ENCODE results near the gene RNF135. TPM values are rescaled to one million over a fixed set of nuclear protein-coding genes. Genes with fewer than 3 reads are reported as not detected.
"Not testable (repeated sequence)": the region's sequence is repeated elsewhere in the genome, so short reads cannot be mapped to it uniquely, and the experiment has no call there.

RNF135 gene
- total RNA-seq, 1 experiment from 2014 or later = 0.64 TPM

DNA sequence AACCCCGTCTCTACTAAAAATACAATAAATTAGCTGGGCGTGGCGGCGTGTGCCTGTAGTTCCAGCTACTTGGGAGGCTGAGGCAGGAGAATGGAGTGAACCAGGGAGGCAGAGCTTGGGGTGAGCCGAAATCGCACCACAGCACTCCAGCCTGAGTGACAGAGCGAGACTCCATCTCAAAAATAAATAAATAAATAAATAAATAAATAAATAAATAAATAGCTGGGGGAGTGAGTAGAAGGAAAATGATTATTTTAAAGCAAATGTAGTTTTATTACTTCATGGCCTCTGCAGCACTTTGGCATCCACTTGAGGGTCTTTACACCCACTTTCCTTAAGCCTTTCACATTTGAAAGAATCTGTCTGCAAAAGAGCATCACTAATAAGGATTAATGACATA, 70.0 kb downstream of the RNF135 start:
- H3K4me3 ChIP-seq (ENCODE audit: low read depth, low read length); H3K4me1 Mint-ChIP-seq (ENCODE audit: low read depth, unreplicated experiment); H3K9me3 Mint-ChIP-seq (ENCODE audit: unreplicated experiment); BruUV-seq (replicated peaks); H3K9me3 ChIP-seq; H3K4me1 ChIP-seq; H3K36me3 ChIP-seq (ENCODE audit: control insufficient read depth, insufficient read depth, low read length); H3K27me3 ChIP-seq (replicated peaks; ENCODE audit: control insufficient read depth, insufficient read depth, low read length); H3K36me3 Mint-ChIP-seq (ENCODE audit: insufficient read depth, unreplicated experiment); H3K27ac Mint-ChIP-seq (ENCODE audit: unreplicated experiment); H3K4me3 Mint-ChIP-seq (ENCODE audit: unreplicated experiment); DNase-seq; H3K27me3 Mint-ChIP-seq (ENCODE audit: insufficient read depth, unreplicated experiment); intact Hi-C loops (cut with micrococcal nuclease; ENCODE audit: unreplicated experiment): not testable (repeated sequence)
- POLR2A ChIA-PET = interaction anchor here (0.6 kb wide), 1 partner anchor 130 kb away, joined by 3 read pairs; no protein-coding TSS in a partner anchor
- CTCF ChIA-PET = interaction anchor here (0.6 kb wide), 1 partner anchor 194 kb away, joined by 3 read pairs; no protein-coding TSS in a partner anchor

DNA sequence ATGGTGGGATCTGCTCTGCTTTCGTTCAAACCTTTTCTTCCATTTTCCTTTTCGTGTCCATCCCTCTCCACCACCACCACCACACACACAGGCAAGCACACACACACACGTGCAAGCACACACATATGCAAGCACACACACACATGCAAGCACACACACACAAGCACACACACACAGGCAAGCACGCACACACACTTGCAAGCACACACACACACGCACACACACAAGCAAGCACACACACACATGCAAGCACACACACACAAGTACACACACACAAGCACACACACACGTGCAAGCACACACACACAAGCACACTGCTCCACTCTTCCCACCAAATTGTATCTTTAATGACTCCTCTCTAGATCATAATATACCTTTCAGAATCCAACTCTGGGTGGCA, 71.5 kb downstream of the RNF135 start:
- H3K4me3 ChIP-seq (ENCODE audit: low read depth, low read length); POLR2A ChIA-PET; H3K36me3 Mint-ChIP-seq (ENCODE audit: insufficient read depth, unreplicated experiment); BruUV-seq (replicated peaks); H3K27me3 ChIP-seq (replicated peaks; ENCODE audit: control insufficient read depth, insufficient read depth, low read length); intact Hi-C loops (cut with micrococcal nuclease; ENCODE audit: unreplicated experiment); H3K27me3 Mint-ChIP-seq (ENCODE audit: insufficient read depth, unreplicated experiment); H3K9me3 ChIP-seq; H3K4me1 ChIP-seq; H3K4me1 Mint-ChIP-seq (ENCODE audit: low read depth, unreplicated experiment); H3K9me3 Mint-ChIP-seq (ENCODE audit: unreplicated experiment); H3K4me3 Mint-ChIP-seq (ENCODE audit: unreplicated experiment); H3K36me3 ChIP-seq (ENCODE audit: control insufficient read depth, insufficient read depth, low read length); CTCF ChIA-PET; H3K27ac Mint-ChIP-seq (ENCODE audit: unreplicated experiment); DNase-seq: not testable (repeated sequence)

DNA sequence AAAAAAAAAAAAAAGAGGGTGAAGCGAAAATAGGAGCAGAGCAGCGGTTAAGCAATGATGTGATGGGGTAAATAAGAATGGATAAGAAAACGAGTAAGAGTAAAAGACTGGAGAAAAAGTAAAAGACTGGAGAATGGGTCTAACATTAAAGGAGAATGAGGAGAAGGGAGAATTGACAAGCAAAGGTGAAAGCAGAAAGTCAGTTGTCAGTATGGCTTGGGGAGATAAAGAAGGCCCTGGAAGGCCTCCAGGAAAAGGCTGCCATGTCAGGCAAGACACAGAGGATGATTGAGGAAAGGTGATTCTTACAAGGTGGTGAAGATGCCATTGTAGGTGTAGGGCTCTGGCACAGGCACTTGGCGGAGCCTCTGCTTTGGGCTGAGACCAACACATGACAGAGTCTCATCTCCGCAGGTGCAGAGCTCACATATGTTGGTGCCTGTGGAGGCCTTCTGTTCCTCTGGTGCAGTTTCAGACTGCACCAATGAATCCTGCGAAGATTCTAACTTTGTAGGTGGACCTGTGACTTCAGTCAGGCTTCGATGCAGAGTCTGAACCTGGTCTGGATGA, 76.1 kb downstream of the RNF135 start:
- H3K36me3 Mint-ChIP-seq (ENCODE audit: insufficient read depth, unreplicated experiment); CTCF ChIA-PET; H3K27ac Mint-ChIP-seq (ENCODE audit: unreplicated experiment); H3K9me3 ChIP-seq; intact Hi-C loops (cut with micrococcal nuclease; ENCODE audit: unreplicated experiment); H3K4me1 ChIP-seq; H3K4me3 ChIP-seq (ENCODE audit: low read depth, low read length); H3K9me3 Mint-ChIP-seq (ENCODE audit: unreplicated experiment); H3K27me3 ChIP-seq (replicated peaks; ENCODE audit: control insufficient read depth, insufficient read depth, low read length); DNase-seq; H3K4me3 Mint-ChIP-seq (ENCODE audit: unreplicated experiment); POLR2A ChIA-PET; BruUV-seq (replicated peaks); H3K36me3 ChIP-seq (ENCODE audit: control insufficient read depth, insufficient read depth, low read length); H3K27me3 Mint-ChIP-seq (ENCODE audit: insufficient read depth, unreplicated experiment); H3K4me1 Mint-ChIP-seq (ENCODE audit: low read depth, unreplicated experiment): not testable (repeated sequence)

DNA sequence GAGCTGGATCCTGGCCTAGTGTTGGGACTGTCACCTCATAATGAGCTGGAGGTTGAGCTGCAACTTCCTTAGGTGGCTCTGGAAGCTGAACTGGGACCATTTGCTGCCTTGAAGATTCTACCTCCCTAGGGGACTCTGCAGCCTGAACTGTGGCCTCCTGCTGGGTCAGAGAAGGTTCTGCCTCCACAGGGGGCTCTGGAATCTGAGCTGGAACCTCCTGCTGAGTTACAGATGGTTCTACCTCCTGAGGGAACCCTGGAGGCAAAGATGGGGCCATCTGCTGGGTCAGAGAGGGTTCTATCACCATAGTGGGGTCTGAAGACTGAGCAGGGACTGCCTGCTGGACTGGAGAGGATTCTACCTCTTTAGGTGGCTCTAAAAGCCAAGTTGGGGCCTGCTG, 77.3 kb downstream of the RNF135 start:
- H3K36me3 ChIP-seq (ENCODE audit: control insufficient read depth, insufficient read depth, low read length) = no peaks in the 10 kb centered on the region
- peaks cover 2% of the 10 kb centered on the region for H3K27me3 Mint-ChIP-seq (ENCODE audit: insufficient read depth, unreplicated experiment)
- TF ChIP-seq, protein P1, sequence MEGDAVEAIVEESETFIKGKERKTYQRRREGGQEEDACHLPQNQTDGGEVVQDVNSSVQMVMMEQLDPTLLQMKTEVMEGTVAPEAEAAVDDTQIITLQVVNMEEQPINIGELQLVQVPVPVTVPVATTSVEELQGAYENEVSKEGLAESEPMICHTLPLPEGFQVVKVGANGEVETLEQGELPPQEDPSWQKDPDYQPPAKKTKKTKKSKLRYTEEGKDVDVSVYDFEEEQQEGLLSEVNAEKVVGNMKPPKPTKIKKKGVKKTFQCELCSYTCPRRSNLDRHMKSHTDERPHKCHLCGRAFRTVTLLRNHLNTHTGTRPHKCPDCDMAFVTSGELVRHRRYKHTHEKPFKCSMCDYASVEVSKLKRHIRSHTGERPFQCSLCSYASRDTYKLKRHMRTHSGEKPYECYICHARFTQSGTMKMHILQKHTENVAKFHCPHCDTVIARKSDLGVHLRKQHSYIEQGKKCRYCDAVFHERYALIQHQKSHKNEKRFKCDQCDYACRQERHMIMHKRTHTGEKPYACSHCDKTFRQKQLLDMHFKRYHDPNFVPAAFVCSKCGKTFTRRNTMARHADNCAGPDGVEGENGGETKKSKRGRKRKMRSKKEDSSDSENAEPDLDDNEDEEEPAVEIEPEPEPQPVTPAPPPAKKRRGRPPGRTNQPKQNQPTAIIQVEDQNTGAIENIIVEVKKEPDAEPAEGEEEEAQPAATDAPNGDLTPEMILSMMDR (IDR thresholded peaks at IDR 0.05; ENCODE audit: insufficient read depth in 1 of 2, low read depth in 1 of 2, low read length in 1 of 2, severe bottlenecking in 1 of 2, unreplicated experiment in 1 of 2) = no peak
- POLR2A ChIA-PET = no interaction called here
- no peaks in the 10 kb centered on the region for H3K9me3 ChIP-seq
- H3K36me3 Mint-ChIP-seq (ENCODE audit: insufficient read depth, unreplicated experiment) = no peaks in the 10 kb centered on the region
- intact Hi-C loops (cut with micrococcal nuclease; ENCODE audit: unreplicated experiment) = no loop called here
- peaks cover 5% of the 10 kb centered on the region; the same call in 1 of the 2 replicates for H3K4me1 ChIP-seq
- H3K27me3 ChIP-seq (replicated peaks; ENCODE audit: control insufficient read depth, insufficient read depth, low read length) = no peaks in the 10 kb centered on the region
- H3K4me3 ChIP-seq (ENCODE audit: low read depth, low read length) = no peak overlapping the region
- no peak for DNase-seq
- H3K4me1 Mint-ChIP-seq (ENCODE audit: low read depth, unreplicated experiment) = peaks cover 7% of the 10 kb centered on the region
- no peak overlapping the region for H3K4me3 Mint-ChIP-seq (ENCODE audit: unreplicated experiment)
- CTCF ChIA-PET = no interaction called here
- BruUV-seq (replicated peaks) = no TSS peak
- H3K27ac Mint-ChIP-seq (ENCODE audit: unreplicated experiment) = no peak overlapping the region
- peaks cover 9% of the 10 kb centered on the region for H3K9me3 Mint-ChIP-seq (ENCODE audit: unreplicated experiment)

Measured in Caco-2 (cell line).